ENCODE data around the gene HIVEP2.
"Not testable (repeated sequence)": the region's sequence is repeated elsewhere in the genome, so short reads cannot be mapped to it uniquely, and the experiment has no call there.

HIVEP2 gene, protein sequence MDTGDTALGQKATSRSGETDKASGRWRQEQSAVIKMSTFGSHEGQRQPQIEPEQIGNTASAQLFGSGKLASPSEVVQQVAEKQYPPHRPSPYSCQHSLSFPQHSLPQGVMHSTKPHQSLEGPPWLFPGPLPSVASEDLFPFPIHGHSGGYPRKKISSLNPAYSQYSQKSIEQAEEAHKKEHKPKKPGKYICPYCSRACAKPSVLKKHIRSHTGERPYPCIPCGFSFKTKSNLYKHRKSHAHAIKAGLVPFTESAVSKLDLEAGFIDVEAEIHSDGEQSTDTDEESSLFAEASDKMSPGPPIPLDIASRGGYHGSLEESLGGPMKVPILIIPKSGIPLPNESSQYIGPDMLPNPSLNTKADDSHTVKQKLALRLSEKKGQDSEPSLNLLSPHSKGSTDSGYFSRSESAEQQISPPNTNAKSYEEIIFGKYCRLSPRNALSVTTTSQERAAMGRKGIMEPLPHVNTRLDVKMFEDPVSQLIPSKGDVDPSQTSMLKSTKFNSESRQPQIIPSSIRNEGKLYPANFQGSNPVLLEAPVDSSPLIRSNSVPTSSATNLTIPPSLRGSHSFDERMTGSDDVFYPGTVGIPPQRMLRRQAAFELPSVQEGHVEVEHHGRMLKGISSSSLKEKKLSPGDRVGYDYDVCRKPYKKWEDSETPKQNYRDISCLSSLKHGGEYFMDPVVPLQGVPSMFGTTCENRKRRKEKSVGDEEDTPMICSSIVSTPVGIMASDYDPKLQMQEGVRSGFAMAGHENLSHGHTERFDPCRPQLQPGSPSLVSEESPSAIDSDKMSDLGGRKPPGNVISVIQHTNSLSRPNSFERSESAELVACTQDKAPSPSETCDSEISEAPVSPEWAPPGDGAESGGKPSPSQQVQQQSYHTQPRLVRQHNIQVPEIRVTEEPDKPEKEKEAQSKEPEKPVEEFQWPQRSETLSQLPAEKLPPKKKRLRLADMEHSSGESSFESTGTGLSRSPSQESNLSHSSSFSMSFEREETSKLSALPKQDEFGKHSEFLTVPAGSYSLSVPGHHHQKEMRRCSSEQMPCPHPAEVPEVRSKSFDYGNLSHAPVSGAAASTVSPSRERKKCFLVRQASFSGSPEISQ (N-terminal part only)

DNA sequence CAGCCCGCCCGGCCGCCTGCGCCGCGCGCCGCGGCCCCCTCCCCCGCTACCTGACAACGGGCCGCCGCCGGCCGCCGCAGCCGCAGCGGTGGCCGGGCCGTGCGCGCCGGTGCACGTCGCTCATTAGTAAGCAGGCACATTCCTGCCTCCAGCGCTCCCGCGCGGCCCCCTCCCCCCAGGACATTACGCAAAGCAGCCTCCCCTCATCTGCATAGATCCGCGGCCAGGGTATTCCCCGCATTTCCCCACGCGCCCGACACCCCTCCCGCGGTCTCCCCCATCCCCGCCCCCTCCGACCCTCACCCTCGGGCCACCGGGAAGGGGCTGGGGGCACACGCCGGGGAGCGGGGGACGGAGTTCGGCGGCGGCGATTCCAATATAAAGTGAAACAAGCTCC lies at the start of gene HIVEP2:
Gene HIVEP2, minus strand, starts transcription at position 128 of the 397 bp plus-strand sequence. CDS start 170,438 bp downstream, outside the sequence.
- Mint-ChIP-seq H3K27ac (peak within 1 kb of the TSS; percentile 99), H3K9me3 (no peaks in the 10 kb centered on the region), H3K4me1 (peaks cover 52% of the 10 kb centered on the region), H3K36me3 (peaks cover 56% of the 10 kb centered on the region), H3K4me3 (peak within 1 kb of the TSS; percentile 97)
- DNase-seq (ENCODE audit: low spot score in 2 of 2) (no peak), ATAC-seq (peak; percentile 52)

DNA sequence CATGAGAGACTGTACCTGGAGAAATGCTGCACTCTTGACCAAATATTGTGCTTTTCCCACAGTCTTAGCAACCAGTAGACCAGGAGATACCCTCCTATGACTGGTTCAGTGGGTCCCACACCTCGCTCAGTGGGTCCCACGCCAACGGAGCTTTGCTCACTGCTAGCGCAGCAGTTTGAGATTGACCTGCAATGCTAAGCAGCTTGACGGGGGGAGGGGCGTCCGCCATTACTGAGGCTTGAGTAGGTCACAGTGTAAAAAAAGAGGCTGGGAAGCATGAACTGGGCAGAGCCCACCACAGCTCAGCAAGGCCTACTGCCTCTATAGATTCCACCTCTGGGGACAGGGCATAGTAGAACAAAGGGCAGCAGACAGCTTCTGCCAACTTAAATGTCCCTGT lies 49.0 kb upstream of the HIVEP2 start:
- no peak overlapping the region for H3K27ac Mint-ChIP-seq
- ATAC-seq = no peak
- H3K36me3 Mint-ChIP-seq = no peaks in the 10 kb centered on the region
- H3K4me3 Mint-ChIP-seq = no peak overlapping the region
- H3K4me1 Mint-ChIP-seq = peaks cover 6% of the 10 kb centered on the region
- no peak for DNase-seq (ENCODE audit: low spot score in 2 of 2)
- no peaks in the 10 kb centered on the region for H3K9me3 Mint-ChIP-seq

- Mint-ChIP-seq H3K27ac (no peak overlapping the region), H3K4me1 (no peaks in the 10 kb centered on the region), H3K9me3 (no peaks in the 10 kb centered on the region), H3K4me3 (no peak overlapping the region), H3K36me3 (no peaks in the 10 kb centered on the region)
- no peak for DNase-seq (ENCODE audit: low spot score in 2 of 2)
- ATAC-seq = no peak
Observed at GRCh38 chr6:142987490-142987889, 42.5 kb upstream of the HIVEP2 start.

GRCh38 chr6:142985281-142985680 lies 40.3 kb upstream of the HIVEP2 start:
- Mint-ChIP-seq H3K4me1 (no peaks in the 10 kb centered on the region), H3K9me3 (peaks cover 11% of the 10 kb centered on the region), H3K27ac (no peak overlapping the region), H3K36me3 (peaks cover 3% of the 10 kb centered on the region), H3K4me3 (no peak overlapping the region)
- no peak for ATAC-seq
- DNase-seq (ENCODE audit: low spot score in 2 of 2) = no peak

- Mint-ChIP-seq H3K36me3 (peaks cover 5% of the 10 kb centered on the region), H3K4me1 (no peaks in the 10 kb centered on the region), H3K27ac (no peak overlapping the region), H3K9me3 (peaks cover 13% of the 10 kb centered on the region), H3K4me3 (no peak overlapping the region)
- DNase-seq (ENCODE audit: low spot score in 2 of 2) (no peak), ATAC-seq (no peak)
Observed at GRCh38 chr6:142984386-142984785, 39.4 kb upstream of the HIVEP2 start.

GRCh38 chr6:142975365-142975764 lies 30.4 kb upstream of the HIVEP2 start:
- no peak overlapping the region for H3K27ac Mint-ChIP-seq
- DNase-seq (ENCODE audit: low spot score in 2 of 2) = no peak
- peaks cover 3% of the 10 kb centered on the region for H3K9me3 Mint-ChIP-seq
- ATAC-seq = peak; percentile 28
- no peaks in the 10 kb centered on the region for H3K4me1 Mint-ChIP-seq
- peaks cover 3% of the 10 kb centered on the region for H3K36me3 Mint-ChIP-seq
- H3K4me3 Mint-ChIP-seq = no peak overlapping the region

GRCh38 chr6:142970941-142971340 lies 26.0 kb upstream of the HIVEP2 start:
- H3K36me3 Mint-ChIP-seq; H3K4me3 Mint-ChIP-seq; H3K4me1 Mint-ChIP-seq; DNase-seq (ENCODE audit: low spot score in 2 of 2); ATAC-seq; H3K9me3 Mint-ChIP-seq; H3K27ac Mint-ChIP-seq: not testable (repeated sequence)

- DNase-seq (ENCODE audit: low spot score in 2 of 2) (no peak), ATAC-seq (no peak)
- no peak overlapping the region for H3K27ac Mint-ChIP-seq
- H3K4me3 Mint-ChIP-seq = no peak overlapping the region
- no peaks in the 10 kb centered on the region for H3K4me1 Mint-ChIP-seq
- H3K36me3 Mint-ChIP-seq = no peaks in the 10 kb centered on the region
- no peaks in the 10 kb centered on the region for H3K9me3 Mint-ChIP-seq
Observed at GRCh38 chr6:142968601-142969000, 23.6 kb upstream of the HIVEP2 start.

DNA sequence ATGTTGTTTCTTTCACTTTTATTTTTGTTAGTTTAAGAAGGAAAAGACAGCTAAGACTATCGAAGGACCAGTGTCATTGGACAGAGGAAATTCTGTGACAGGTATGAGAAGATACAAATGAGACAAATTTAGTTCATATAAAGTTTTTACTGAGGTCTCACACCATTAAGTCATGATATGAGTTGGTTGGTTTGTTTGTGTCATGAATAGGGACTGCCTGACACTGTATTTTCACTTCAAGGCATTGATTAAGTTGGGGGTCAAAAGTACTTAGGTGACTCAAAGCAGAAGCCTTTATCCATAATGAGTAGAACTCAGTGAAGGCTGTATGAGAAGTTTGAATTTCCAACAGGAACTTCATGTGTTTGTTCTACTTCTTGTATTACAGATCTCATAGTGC lies 21.3 kb upstream of the HIVEP2 start:
- Mint-ChIP-seq H3K27ac (no peak overlapping the region), H3K4me1 (no peaks in the 10 kb centered on the region), H3K4me3 (no peak overlapping the region), H3K36me3 (no peaks in the 10 kb centered on the region), H3K9me3 (no peaks in the 10 kb centered on the region)
- DNase-seq (ENCODE audit: low spot score in 2 of 2) = no peak
- peak; percentile 88 for ATAC-seq

GRCh38 chr6:142965164-142965563 lies 20.2 kb upstream of the HIVEP2 start:
- Mint-ChIP-seq H3K27ac (no peak overlapping the region), H3K4me1 (no peaks in the 10 kb centered on the region), H3K36me3 (no peaks in the 10 kb centered on the region), H3K4me3 (no peak overlapping the region), H3K9me3 (no peaks in the 10 kb centered on the region)
- DNase-seq (ENCODE audit: low spot score in 2 of 2) (no peak), ATAC-seq (no peak)

- ATAC-seq = no peak
- no peaks in the 10 kb centered on the region for H3K9me3 Mint-ChIP-seq
- H3K4me1 Mint-ChIP-seq = no peaks in the 10 kb centered on the region
- H3K27ac Mint-ChIP-seq = no peak overlapping the region
- no peak for DNase-seq (ENCODE audit: low spot score in 2 of 2)
- H3K4me3 Mint-ChIP-seq = no peak overlapping the region
- no peaks in the 10 kb centered on the region for H3K36me3 Mint-ChIP-seq
Observed at GRCh38 chr6:142960098-142960497, 15.1 kb upstream of the HIVEP2 start.

- Mint-ChIP-seq H3K27ac (no peak overlapping the region), H3K36me3 (no peaks in the 10 kb centered on the region), H3K4me3 (no peak overlapping the region), H3K4me1 (no peaks in the 10 kb centered on the region), H3K9me3 (no peaks in the 10 kb centered on the region)
- no peak for ATAC-seq
- no peak for DNase-seq (ENCODE audit: low spot score in 2 of 2)
Observed at GRCh38 chr6:142958343-142958742, 13.4 kb upstream of the HIVEP2 start.

GRCh38 chr6:142956726-142957125 lies 11.8 kb upstream of the HIVEP2 start:
- no peaks in the 10 kb centered on the region for H3K9me3 Mint-ChIP-seq
- peaks cover 12% of the 10 kb centered on the region for H3K4me1 Mint-ChIP-seq
- ATAC-seq = no peak
- no peak overlapping the region for H3K4me3 Mint-ChIP-seq
- DNase-seq (ENCODE audit: low spot score in 2 of 2) = no peak
- no peaks in the 10 kb centered on the region for H3K36me3 Mint-ChIP-seq
- H3K27ac Mint-ChIP-seq = no peak overlapping the region

GRCh38 chr6:142954844-142955243 lies 9.9 kb upstream of the HIVEP2 start:
- no peak for DNase-seq (ENCODE audit: low spot score in 2 of 2)
- no peaks in the 10 kb centered on the region for H3K36me3 Mint-ChIP-seq
- no peak overlapping the region for H3K4me3 Mint-ChIP-seq
- H3K4me1 Mint-ChIP-seq = peaks cover 12% of the 10 kb centered on the region
- no peaks in the 10 kb centered on the region for H3K9me3 Mint-ChIP-seq
- ATAC-seq = no peak
- peak overlapping the region; percentile 1 for H3K27ac Mint-ChIP-seq

Measured in stimulated activated effector memory CD8-positive, alpha-beta T cell treated with anti-CD3 and anti-CD28 coated beads, Interleukin-12 subunit alpha, Interleukin-12 subunit beta, amount 100 ng/mL, for 72 hours (primary cell).